ENCODE results near the gene DISC1.
A peak's percentile ranks its signal among the peaks of the same experiment; 100 is the strongest.

Gene DISC1

GRCh38 chr1:231861541-231862481 is 235.2 kb downstream of the DISC1 start:
- DNase-seq, result peak; percentile 52

GRCh38 chr1:231862611-231863010 is 236.0 kb downstream of the DISC1 start:
- no peak for DNase-seq

- DNase-seq, result no peak
Measured at GRCh38 chr1:231865331-231865730, 238.7 kb downstream of the DISC1 start.

- DNase-seq, result peak; percentile 56
Measured at GRCh38 chr1:231866392-231867331, 240.1 kb downstream of the DISC1 start.

GRCh38 chr1:231867607-231868006 is 241.0 kb downstream of the DISC1 start:
- no peak for DNase-seq

GRCh38 chr1:231869364-231869763 is 242.8 kb downstream of the DISC1 start:
- DNase-seq, result no peak

GRCh38 chr1:231871471-231871870 is 244.9 kb downstream of the DISC1 start:
- no peak for DNase-seq

- no peak for DNase-seq
Measured at GRCh38 chr1:231871878-231872277, 245.3 kb downstream of the DISC1 start.

- no peak for DNase-seq
Measured at GRCh38 chr1:231872461-231872910, 245.9 kb downstream of the DISC1 start.

- no peak for DNase-seq
Measured at GRCh38 chr1:231878737-231879136, 252.1 kb downstream of the DISC1 start.

GRCh38 chr1:231879296-231879695 is 252.7 kb downstream of the DISC1 start:
- DNase-seq, result no peak

- no peak for DNase-seq
Measured at GRCh38 chr1:231882333-231882732, 255.7 kb downstream of the DISC1 start.

- DNase-seq, result no peak
Measured at GRCh38 chr1:231882790-231883189, 256.2 kb downstream of the DISC1 start.

GRCh38 chr1:231883382-231883781 is 256.8 kb downstream of the DISC1 start:
- no peak for DNase-seq

- DNase-seq, result no peak
Measured at GRCh38 chr1:231885209-231885854, 258.7 kb downstream of the DISC1 start.

GRCh38 chr1:231887166-231887565 is 260.6 kb downstream of the DISC1 start:
- no peak for DNase-seq

GRCh38 chr1:231887866-231888265 is 261.3 kb downstream of the DISC1 start:
- no peak for DNase-seq

GRCh38 chr1:231890791-231891190 is 264.2 kb downstream of the DISC1 start:
- DNase-seq, result no peak

- DNase-seq, result no peak
Measured at GRCh38 chr1:231893400-231894102, 267.0 kb downstream of the DISC1 start.

- DNase-seq, result no peak
Measured at GRCh38 chr1:231896806-231897205, 270.2 kb downstream of the DISC1 start.

- no peak for DNase-seq
Measured at GRCh38 chr1:231899046-231899445, 272.5 kb downstream of the DISC1 start.
